ENCODE measurements around the gene TFAP2D. TPM values are rescaled to one million over a fixed set of nuclear protein-coding genes. Genes with fewer than 3 reads are reported as not detected.

TFAP2D gene
- total and polyA plus RNA-seq, 2 experiments from 2014 or later, result not detected

GRCh38 chr6:50791900-50792508 lies 78.7 kb downstream of the TFAP2D start (continued):
- TF ChIP-seq, protein P1, sequence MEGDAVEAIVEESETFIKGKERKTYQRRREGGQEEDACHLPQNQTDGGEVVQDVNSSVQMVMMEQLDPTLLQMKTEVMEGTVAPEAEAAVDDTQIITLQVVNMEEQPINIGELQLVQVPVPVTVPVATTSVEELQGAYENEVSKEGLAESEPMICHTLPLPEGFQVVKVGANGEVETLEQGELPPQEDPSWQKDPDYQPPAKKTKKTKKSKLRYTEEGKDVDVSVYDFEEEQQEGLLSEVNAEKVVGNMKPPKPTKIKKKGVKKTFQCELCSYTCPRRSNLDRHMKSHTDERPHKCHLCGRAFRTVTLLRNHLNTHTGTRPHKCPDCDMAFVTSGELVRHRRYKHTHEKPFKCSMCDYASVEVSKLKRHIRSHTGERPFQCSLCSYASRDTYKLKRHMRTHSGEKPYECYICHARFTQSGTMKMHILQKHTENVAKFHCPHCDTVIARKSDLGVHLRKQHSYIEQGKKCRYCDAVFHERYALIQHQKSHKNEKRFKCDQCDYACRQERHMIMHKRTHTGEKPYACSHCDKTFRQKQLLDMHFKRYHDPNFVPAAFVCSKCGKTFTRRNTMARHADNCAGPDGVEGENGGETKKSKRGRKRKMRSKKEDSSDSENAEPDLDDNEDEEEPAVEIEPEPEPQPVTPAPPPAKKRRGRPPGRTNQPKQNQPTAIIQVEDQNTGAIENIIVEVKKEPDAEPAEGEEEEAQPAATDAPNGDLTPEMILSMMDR (conservative IDR thresholded peaks at IDR 0.05; ENCODE audit: low read depth in 2 of 2), result peak; percentile 89 to 94

DNA sequence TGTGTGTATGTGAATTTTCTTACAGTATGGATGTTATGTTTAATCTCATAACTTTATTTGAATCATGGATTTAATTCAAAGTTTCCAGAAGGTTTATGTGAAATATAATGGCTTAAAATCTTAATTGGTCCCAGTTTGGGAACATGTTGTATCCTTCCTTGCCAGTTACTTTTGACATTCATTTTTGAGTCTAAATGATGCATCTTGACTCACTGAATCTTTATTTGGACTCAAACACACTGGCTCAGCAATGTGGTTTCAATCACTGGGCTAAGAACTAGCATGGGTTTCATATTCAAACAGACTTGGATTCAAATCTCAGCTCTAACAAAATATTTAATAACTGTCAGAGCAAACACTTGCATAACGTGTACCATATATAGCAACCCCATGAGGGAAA lies 79.4 kb downstream of the TFAP2D start:
- no peak overlapping the region for H3K27ac ChIP-seq (ENCODE audit: low read depth)
- H3F3A ChIP-seq (replicated peaks; ENCODE audit: low read depth), result no peaks in the 10 kb centered on the region
- H3K4me1 ChIP-seq (ENCODE audit: insufficient read depth), result no peaks in the 10 kb centered on the region
- Mint-ChIP-seq H3K9me3 (no peaks in the 10 kb centered on the region), H3K4me3 (no peak overlapping the region), H3K4me1 (peaks cover under 1% of the 10 kb centered on the region; the same call in 2 of the 3 replicates), H3K27ac (no peak overlapping the region), H3K27me3 (ENCODE audit: insufficient read depth, low read depth, poor library complexity) (no peaks in the 10 kb centered on the region), H3K36me3 (ENCODE audit: low read depth) (no peaks in the 10 kb centered on the region)
- no peaks in the 10 kb centered on the region for H4K20me1 ChIP-seq (replicated peaks; ENCODE audit: insufficient read depth)
- DNase-seq (ENCODE audit: low spot score) (no peak), ATAC-seq (no peak)
- no peaks in the 10 kb centered on the region for H3K79me2 ChIP-seq (replicated peaks; ENCODE audit: insufficient read depth)
- H3K27me3 ChIP-seq (ENCODE audit: insufficient read depth), result no peaks in the 10 kb centered on the region
- no peak overlapping the region for H3K4me2 ChIP-seq
- H3K9me2 ChIP-seq (ENCODE audit: insufficient read depth), result no peaks in the 10 kb centered on the region
- H2AFZ ChIP-seq, result no peak overlapping the region
- no peak overlapping the region for H3K4me3 ChIP-seq
- no peaks in the 10 kb centered on the region for H3K36me3 ChIP-seq (ENCODE audit: insufficient read depth)
- TF ChIP-seq ZNF331 (CRISPR knock-in tag; IDR thresholded peaks at IDR 0.05; ENCODE audit: low read depth), result no peak
- TF ChIP-seq, protein P2, sequence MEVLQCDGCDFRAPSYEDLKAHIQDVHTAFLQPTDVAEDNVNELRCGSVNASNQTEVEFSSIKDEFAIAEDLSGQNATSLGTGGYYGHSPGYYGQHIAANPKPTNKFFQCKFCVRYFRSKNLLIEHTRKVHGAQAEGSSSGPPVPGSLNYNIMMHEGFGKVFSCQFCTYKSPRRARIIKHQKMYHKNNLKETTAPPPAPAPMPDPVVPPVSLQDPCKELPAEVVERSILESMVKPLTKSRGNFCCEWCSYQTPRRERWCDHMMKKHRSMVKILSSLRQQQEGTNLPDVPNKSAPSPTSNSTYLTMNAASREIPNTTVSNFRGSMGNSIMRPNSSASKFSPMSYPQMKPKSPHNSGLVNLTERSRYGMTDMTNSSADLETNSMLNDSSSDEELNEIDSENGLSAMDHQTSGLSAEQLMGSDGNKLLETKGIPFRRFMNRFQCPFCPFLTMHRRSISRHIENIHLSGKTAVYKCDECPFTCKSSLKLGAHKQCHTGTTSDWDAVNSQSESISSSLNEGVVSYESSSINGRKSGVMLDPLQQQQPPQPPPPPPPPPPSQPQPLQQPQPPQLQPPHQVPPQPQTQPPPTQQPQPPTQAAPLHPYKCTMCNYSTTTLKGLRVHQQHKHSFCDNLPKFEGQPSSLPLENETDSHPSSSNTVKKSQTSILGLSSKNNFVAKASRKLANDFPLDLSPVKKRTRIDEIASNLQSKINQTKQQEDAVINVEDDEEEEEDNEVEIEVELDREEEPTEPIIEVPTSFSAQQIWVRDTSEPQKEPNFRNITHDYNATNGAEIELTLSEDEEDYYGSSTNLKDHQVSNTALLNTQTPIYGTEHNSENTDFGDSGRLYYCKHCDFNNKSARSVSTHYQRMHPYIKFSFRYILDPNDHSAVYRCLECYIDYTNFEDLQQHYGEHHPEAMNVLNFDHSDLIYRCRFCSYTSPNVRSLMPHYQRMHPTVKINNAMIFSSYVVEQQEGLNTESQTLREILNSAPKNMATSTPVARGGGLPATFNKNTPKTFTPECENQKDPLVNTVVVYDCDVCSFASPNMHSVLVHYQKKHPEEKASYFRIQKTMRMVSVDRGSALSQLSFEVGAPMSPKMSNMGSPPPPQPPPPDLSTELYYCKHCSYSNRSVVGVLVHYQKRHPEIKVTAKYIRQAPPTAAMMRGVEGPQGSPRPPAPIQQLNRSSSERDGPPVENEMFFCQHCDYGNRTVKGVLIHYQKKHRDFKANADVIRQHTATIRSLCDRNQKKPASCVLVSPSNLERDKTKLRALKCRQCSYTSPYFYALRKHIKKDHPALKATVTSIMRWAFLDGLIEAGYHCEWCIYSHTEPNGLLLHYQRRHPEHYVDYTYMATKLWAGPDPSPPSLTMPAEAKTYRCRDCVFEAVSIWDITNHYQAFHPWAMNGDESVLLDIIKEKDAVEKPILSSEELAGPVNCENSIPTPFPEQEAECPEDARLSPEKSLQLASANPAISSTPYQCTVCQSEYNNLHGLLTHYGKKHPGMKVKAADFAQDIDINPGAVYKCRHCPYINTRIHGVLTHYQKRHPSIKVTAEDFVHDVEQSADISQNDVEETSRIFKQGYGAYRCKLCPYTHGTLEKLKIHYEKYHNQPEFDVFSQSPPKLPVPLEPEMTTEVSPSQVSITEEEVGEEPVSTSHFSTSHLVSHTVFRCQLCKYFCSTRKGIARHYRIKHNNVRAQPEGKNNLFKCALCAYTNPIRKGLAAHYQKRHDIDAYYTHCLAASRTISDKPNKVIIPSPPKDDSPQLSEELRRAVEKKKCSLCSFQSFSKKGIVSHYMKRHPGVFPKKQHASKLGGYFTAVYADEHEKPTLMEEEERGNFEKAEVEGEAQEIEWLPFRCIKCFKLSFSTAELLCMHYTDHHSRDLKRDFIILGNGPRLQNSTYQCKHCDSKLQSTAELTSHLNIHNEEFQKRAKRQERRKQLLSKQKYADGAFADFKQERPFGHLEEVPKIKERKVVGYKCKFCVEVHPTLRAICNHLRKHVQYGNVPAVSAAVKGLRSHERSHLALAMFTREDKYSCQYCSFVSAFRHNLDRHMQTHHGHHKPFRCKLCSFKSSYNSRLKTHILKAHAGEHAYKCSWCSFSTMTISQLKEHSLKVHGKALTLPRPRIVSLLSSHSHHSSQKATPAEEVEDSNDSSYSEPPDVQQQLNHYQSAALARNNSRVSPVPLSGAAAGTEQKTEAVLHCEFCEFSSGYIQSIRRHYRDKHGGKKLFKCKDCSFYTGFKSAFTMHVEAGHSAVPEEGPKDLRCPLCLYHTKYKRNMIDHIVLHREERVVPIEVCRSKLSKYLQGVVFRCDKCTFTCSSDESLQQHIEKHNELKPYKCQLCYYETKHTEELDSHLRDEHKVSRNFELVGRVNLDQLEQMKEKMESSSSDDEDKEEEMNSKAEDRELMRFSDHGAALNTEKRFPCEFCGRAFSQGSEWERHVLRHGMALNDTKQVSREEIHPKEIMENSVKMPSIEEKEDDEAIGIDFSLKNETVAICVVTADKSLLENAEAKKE (CRISPR knock-in tag; IDR thresholded peaks at IDR 0.05), result no peak
- TF ChIP-seq POLR2AphosphoS5 (IDR thresholded peaks at IDR 0.05; ENCODE audit: low read depth), result no peak
- no peak for TF ChIP-seq STAT1 (IDR thresholded peaks at IDR 0.05; ENCODE audit: unreplicated experiment)
- no peak for TF ChIP-seq JUNB (IDR thresholded peaks at IDR 0.05; ENCODE audit: unreplicated experiment)
- no peak for TF ChIP-seq EZH2phosphoT487 (IDR thresholded peaks at IDR 0.05; ENCODE audit: unreplicated experiment)
- TF ChIP-seq NANOG (IDR thresholded peaks at IDR 0.05; ENCODE audit: borderline replicate concordance), result no peak
- TF ChIP-seq ZNF114 (CRISPR knock-in tag; IDR thresholded peaks at IDR 0.05), result no peak
- TF ChIP-seq CREB1 (CRISPR knock-in tag; IDR thresholded peaks at IDR 0.05; ENCODE audit: low read depth), result no peak
- TF ChIP-seq, protein P3, sequence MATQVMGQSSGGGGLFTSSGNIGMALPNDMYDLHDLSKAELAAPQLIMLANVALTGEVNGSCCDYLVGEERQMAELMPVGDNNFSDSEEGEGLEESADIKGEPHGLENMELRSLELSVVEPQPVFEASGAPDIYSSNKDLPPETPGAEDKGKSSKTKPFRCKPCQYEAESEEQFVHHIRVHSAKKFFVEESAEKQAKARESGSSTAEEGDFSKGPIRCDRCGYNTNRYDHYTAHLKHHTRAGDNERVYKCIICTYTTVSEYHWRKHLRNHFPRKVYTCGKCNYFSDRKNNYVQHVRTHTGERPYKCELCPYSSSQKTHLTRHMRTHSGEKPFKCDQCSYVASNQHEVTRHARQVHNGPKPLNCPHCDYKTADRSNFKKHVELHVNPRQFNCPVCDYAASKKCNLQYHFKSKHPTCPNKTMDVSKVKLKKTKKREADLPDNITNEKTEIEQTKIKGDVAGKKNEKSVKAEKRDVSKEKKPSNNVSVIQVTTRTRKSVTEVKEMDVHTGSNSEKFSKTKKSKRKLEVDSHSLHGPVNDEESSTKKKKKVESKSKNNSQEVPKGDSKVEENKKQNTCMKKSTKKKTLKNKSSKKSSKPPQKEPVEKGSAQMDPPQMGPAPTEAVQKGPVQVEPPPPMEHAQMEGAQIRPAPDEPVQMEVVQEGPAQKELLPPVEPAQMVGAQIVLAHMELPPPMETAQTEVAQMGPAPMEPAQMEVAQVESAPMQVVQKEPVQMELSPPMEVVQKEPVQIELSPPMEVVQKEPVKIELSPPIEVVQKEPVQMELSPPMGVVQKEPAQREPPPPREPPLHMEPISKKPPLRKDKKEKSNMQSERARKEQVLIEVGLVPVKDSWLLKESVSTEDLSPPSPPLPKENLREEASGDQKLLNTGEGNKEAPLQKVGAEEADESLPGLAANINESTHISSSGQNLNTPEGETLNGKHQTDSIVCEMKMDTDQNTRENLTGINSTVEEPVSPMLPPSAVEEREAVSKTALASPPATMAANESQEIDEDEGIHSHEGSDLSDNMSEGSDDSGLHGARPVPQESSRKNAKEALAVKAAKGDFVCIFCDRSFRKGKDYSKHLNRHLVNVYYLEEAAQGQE (IDR thresholded peaks at IDR 0.05; ENCODE audit: unreplicated experiment), result no peak
- no peak for TF ChIP-seq ETS1 (IDR thresholded peaks at IDR 0.05)

All from GM23338 (cell line).